ENCODE measurements around the gene PVALEF.

DNA sequence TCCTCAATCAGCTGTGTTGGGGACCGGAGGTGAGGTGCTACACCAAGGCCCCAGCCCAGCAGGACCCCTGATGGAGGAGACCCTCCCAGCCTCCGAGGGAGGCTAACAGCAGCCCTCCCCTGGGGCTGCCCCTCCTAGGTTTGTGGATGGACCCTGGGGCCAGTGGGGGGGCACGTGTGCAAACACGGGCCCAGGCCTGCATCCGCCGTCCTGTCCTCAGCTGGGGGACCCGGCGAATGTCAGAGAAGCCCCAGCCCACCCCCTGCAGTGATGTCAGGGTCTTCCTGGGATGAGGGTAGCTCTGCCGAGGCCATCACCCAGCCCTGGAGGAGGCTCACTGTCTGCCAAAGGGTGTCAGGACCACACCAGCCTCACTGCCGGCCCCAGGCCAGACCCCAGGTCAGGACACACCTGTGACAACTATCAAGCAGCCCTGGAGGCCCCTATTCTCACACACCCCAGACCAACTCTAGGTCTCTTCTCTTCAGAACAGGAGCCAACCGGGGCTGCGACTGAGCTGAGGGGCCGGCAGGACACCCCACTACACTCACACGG is 30.7 kb downstream of the PVALEF start:
- TF ChIP-seq POLR2AphosphoS5 (IDR thresholded peaks at IDR 0.05; ENCODE audit: low read depth, low read length) (no peak), POLR2A (IDR thresholded peaks at IDR 0.05; ENCODE audit: low read depth, low read length) (no peak), TAF1 (IDR thresholded peaks at IDR 0.05; ENCODE audit: low read depth, low read length) (no peak), PAX5 (IDR thresholded peaks at IDR 0.05; ENCODE audit: insufficient read depth, low read length, severe bottlenecking) (no peak)

Measured in GM12891 (cell line).